ENCODE data around the gene ARMH2.

Gene ARMH2

DNA sequence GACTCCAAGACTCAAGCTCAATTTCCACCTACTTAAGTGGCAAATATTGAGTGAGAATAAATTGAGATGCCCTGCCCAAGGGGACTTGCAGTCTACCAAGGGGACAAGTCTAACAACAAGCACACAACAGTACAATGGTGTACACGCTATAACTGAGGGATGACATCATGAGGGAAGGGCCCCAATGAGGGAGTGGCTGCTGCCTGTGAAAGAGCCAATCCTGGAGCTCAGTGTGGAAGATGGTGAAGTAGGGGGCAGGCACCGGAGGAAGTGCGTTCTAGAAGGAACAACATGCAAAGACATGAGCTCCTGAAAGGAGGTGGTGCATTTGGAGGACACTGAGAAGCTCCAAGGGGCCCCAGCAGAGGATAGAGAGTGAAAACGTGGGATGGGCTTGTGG is 46.9 kb upstream of the ARMH2 start:
- TF ChIP-seq CSRNP3 (CRISPR knock-in tag; IDR thresholded peaks at IDR 0.05) (no peak), RARB (CRISPR knock-in tag; IDR thresholded peaks at IDR 0.05) (no peak), BACH2 (CRISPR knock-in tag; IDR thresholded peaks at IDR 0.05; ENCODE audit: borderline replicate concordance) (no peak), TOX (CRISPR knock-in tag; IDR thresholded peaks at IDR 0.05; ENCODE audit: borderline replicate concordance) (no peak), PPARA (CRISPR knock-in tag; IDR thresholded peaks at IDR 0.05; ENCODE audit: borderline replicate concordance) (no peak), GLIS3 (CRISPR knock-in tag; IDR thresholded peaks at IDR 0.05) (no peak), ZFP3 (CRISPR knock-in tag; IDR thresholded peaks at IDR 0.05) (no peak), ZNF565 (CRISPR knock-in tag; conservative IDR thresholded peaks at IDR 0.05; ENCODE audit: low read depth) (no peak)
- ATAC-seq = no peak

GRCh38 chr6:24844903-24845302 is 46.2 kb upstream of the ARMH2 start:
- no peak for ATAC-seq
- no peak for TF ChIP-seq ISL1 (CRISPR knock-in tag; IDR thresholded peaks at IDR 0.05)
- no peak for TF ChIP-seq ZNF8 (CRISPR knock-in tag; IDR thresholded peaks at IDR 0.05)
- TF ChIP-seq GLIS3 (CRISPR knock-in tag; IDR thresholded peaks at IDR 0.05) = no peak
- TF ChIP-seq SNAI2 (CRISPR knock-in tag; IDR thresholded peaks at IDR 0.05) = no peak
- no peak for TF ChIP-seq TOX (CRISPR knock-in tag; IDR thresholded peaks at IDR 0.05; ENCODE audit: borderline replicate concordance)
- no peak for TF ChIP-seq RARB (CRISPR knock-in tag; IDR thresholded peaks at IDR 0.05)
- TF ChIP-seq ZC3H10 (CRISPR knock-in tag; IDR thresholded peaks at IDR 0.05) = no peak
- TF ChIP-seq ARNTL (CRISPR knock-in tag; IDR thresholded peaks at IDR 0.05; ENCODE audit: borderline replicate concordance, low read depth) = no peak
- TF ChIP-seq PPARA (CRISPR knock-in tag; IDR thresholded peaks at IDR 0.05; ENCODE audit: borderline replicate concordance) = no peak
- TF ChIP-seq ZNF70 (CRISPR knock-in tag; IDR thresholded peaks at IDR 0.05) = no peak
- no peak for TF ChIP-seq ZFP3 (CRISPR knock-in tag; IDR thresholded peaks at IDR 0.05)
- no peak for TF ChIP-seq CSRNP3 (CRISPR knock-in tag; IDR thresholded peaks at IDR 0.05)
- no peak for TF ChIP-seq ZNF565 (CRISPR knock-in tag; conservative IDR thresholded peaks at IDR 0.05; ENCODE audit: low read depth)

DNA sequence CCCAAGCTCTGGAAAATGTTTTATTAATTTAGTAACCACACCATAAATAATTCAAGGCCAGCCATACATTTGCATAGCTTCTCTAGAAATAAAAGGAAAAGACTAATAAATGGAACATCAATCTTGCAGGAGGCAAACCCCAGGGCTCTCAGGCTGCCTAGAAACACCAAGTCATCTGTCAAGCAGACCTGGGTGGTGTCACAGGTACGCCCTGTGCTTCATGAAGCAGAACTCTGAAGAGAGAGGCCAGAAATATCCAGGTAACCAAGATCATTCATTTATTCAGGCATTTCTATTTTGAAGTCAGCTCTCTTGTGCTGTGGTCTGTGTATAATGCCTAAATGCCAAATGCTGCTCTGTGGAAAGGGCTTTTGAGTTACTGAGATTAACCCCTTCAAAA is 45.3 kb upstream of the ARMH2 start:
- no peak; the same call in 2 of the 3 replicates for ATAC-seq

DNA sequence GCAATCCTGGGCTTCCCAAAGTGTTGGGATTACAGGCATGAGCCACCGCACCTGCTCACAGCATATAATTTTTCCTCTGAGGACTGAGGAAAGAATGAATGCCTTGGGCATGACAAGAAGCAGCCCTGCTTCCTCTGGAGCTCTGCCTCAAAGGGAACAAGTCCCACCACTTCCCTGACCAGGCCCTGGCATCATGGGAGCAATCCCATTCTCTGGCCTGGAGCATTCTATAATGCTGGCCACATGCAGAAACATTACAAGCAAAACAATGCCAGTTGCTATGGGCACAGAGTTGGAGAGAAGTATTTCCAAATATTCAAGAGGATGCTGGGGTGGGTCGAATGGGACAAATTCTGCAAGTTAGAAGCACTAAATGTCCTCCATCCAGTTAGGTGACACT is 41.5 kb upstream of the ARMH2 start:
- no peak for ATAC-seq
- TF ChIP-seq CSRNP3 (CRISPR knock-in tag; IDR thresholded peaks at IDR 0.05) (no peak), PPARA (CRISPR knock-in tag; IDR thresholded peaks at IDR 0.05; ENCODE audit: borderline replicate concordance) (no peak), ZNF565 (CRISPR knock-in tag; conservative IDR thresholded peaks at IDR 0.05; ENCODE audit: low read depth) (no peak), BACH2 (CRISPR knock-in tag; IDR thresholded peaks at IDR 0.05; ENCODE audit: borderline replicate concordance) (no peak), TOX (CRISPR knock-in tag; IDR thresholded peaks at IDR 0.05; ENCODE audit: borderline replicate concordance) (no peak), CSDC2 (CRISPR knock-in tag; IDR thresholded peaks at IDR 0.05) (no peak), TCF4 (CRISPR knock-in tag; IDR thresholded peaks at IDR 0.05; ENCODE audit: borderline replicate concordance) (no peak), ZFP30 (CRISPR knock-in tag; IDR thresholded peaks at IDR 0.05) (no peak), ZNF70 (CRISPR knock-in tag; IDR thresholded peaks at IDR 0.05) (no peak), ESRRG (CRISPR knock-in tag; IDR thresholded peaks at IDR 0.05) (no peak), RARB (CRISPR knock-in tag; IDR thresholded peaks at IDR 0.05) (no peak)
- TF ChIP-seq, protein P1, sequence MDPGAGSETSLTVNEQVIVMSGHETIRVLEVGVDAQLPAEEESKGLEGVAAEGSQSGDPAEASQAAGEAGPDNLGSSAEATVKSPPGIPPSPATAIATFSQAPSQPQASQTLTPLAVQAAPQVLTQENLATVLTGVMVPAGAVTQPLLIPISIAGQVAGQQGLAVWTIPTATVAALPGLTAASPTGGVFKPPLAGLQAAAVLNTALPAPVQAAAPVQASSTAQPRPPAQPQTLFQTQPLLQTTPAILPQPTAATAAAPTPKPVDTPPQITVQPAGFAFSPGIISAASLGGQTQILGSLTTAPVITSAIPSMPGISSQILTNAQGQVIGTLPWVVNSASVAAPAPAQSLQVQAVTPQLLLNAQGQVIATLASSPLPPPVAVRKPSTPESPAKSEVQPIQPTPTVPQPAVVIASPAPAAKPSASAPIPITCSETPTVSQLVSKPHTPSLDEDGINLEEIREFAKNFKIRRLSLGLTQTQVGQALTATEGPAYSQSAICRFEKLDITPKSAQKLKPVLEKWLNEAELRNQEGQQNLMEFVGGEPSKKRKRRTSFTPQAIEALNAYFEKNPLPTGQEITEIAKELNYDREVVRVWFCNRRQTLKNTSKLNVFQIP (CRISPR knock-in tag; IDR thresholded peaks at IDR 0.05; ENCODE audit: borderline replicate concordance, low read depth) = no peak
- TF ChIP-seq, protein P2, sequence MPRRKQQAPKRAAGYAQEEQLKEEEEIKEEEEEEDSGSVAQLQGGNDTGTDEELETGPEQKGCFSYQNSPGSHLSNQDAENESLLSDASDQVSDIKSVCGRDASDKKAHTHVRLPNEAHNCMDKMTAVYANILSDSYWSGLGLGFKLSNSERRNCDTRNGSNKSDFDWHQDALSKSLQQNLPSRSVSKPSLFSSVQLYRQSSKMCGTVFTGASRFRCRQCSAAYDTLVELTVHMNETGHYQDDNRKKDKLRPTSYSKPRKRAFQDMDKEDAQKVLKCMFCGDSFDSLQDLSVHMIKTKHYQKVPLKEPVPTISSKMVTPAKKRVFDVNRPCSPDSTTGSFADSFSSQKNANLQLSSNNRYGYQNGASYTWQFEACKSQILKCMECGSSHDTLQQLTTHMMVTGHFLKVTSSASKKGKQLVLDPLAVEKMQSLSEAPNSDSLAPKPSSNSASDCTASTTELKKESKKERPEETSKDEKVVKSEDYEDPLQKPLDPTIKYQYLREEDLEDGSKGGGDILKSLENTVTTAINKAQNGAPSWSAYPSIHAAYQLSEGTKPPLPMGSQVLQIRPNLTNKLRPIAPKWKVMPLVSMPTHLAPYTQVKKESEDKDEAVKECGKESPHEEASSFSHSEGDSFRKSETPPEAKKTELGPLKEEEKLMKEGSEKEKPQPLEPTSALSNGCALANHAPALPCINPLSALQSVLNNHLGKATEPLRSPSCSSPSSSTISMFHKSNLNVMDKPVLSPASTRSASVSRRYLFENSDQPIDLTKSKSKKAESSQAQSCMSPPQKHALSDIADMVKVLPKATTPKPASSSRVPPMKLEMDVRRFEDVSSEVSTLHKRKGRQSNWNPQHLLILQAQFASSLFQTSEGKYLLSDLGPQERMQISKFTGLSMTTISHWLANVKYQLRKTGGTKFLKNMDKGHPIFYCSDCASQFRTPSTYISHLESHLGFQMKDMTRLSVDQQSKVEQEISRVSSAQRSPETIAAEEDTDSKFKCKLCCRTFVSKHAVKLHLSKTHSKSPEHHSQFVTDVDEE (CRISPR knock-in tag; IDR thresholded peaks at IDR 0.05) = no peak

More for the DNA sequence above, 45.3 kb upstream of the ARMH2 start:
- TF ChIP-seq RARB (CRISPR knock-in tag; IDR thresholded peaks at IDR 0.05) = no peak
- no peak for TF ChIP-seq TOX (CRISPR knock-in tag; IDR thresholded peaks at IDR 0.05; ENCODE audit: borderline replicate concordance)

Measured in SK-N-SH treated with all-trans-retinoic acid at 6 μM for 48 hours (cell line).